Measurements from ENCODE around the gene CFI. TPM values are rescaled to one million over a fixed set of nuclear protein-coding genes. Genes with fewer than 3 reads are reported as not detected.

The CFI gene
- total and polyA plus RNA-seq, 2 donors from 2014 or later, result 191 to 248 TPM

- H3K9ac ChIP-seq (ENCODE audit: low read length in 3 of 3), result no peak overlapping the region
- peaks cover 0 to 6% (median 0%) of the 10 kb centered on the region in 3 donors for H3K36me3 ChIP-seq (ENCODE audit: control insufficient read depth in 2 of 3, insufficient read depth in 3 of 3, low read length in 3 of 3)
- intact Hi-C loops (cut with DNase I), result no loop called here
- no peaks in the 10 kb centered on the region for H3K27me3 ChIP-seq (ENCODE audit: control insufficient read depth, insufficient read depth, low read length)
- no peak for DNase-seq
- no peaks in the 10 kb centered on the region for H3K4me1 ChIP-seq (ENCODE audit: control insufficient read depth in 2 of 3, insufficient read depth in 2 of 3, low read depth in 1 of 3, low read length in 3 of 3)
- H3K27ac ChIP-seq (ENCODE audit: low read depth in 2 of 2, low read length in 2 of 2), result no peak overlapping the region
- H3K4me3 ChIP-seq (ENCODE audit: low read length in 3 of 3), result no peak overlapping the region
- TF ChIP-seq, protein P1, sequence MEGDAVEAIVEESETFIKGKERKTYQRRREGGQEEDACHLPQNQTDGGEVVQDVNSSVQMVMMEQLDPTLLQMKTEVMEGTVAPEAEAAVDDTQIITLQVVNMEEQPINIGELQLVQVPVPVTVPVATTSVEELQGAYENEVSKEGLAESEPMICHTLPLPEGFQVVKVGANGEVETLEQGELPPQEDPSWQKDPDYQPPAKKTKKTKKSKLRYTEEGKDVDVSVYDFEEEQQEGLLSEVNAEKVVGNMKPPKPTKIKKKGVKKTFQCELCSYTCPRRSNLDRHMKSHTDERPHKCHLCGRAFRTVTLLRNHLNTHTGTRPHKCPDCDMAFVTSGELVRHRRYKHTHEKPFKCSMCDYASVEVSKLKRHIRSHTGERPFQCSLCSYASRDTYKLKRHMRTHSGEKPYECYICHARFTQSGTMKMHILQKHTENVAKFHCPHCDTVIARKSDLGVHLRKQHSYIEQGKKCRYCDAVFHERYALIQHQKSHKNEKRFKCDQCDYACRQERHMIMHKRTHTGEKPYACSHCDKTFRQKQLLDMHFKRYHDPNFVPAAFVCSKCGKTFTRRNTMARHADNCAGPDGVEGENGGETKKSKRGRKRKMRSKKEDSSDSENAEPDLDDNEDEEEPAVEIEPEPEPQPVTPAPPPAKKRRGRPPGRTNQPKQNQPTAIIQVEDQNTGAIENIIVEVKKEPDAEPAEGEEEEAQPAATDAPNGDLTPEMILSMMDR (IDR thresholded peaks at IDR 0.05; ENCODE audit: borderline replicate concordance, extremely low read depth, insufficient read depth), result no peak
- no peaks in the 10 kb centered on the region for H3K9me3 ChIP-seq (ENCODE audit: control insufficient read depth in 2 of 3, insufficient read depth in 1 of 3, low read length in 3 of 3)
- no peak for FAIRE-seq
Observed at GRCh38 chr4:109760682-109761081, 41.1 kb downstream of the CFI start.

DNA sequence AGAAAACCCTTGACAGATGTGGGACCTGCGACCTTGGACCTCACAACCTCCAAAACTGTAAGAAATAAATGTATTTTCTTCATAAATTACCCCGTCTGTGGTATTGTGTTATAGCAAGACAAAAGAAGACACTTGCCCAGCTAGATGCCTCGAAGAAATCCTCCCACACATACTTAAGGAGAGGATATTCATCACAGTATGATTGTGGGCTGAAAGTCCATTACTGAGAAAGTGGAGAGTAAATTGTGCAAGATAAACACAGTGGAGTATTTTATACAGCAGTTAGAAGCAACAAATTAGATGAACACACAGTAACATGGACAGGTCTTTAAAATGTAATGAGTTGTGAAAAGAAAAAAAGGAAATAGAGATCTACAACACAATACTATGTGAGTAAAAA lies 46.1 kb downstream of the CFI start:
- H3K9me3 ChIP-seq (ENCODE audit: control insufficient read depth in 2 of 3, insufficient read depth in 1 of 3, low read length in 3 of 3), result no peaks in the 10 kb centered on the region
- intact Hi-C loops (cut with DNase I), result no loop called here
- TF ChIP-seq, protein P1 (IDR thresholded peaks at IDR 0.05; ENCODE audit: borderline replicate concordance, extremely low read depth, insufficient read depth), result no peak
- H3K4me3 ChIP-seq (ENCODE audit: low read length in 3 of 3), result no peak overlapping the region
- no peak for FAIRE-seq
- DNase-seq, result no peak
- peaks cover 0 to 3% (median 0%) of the 10 kb centered on the region in 3 donors for H3K36me3 ChIP-seq (ENCODE audit: control insufficient read depth in 2 of 3, insufficient read depth in 3 of 3, low read length in 3 of 3)
- H3K9ac ChIP-seq (ENCODE audit: low read length in 3 of 3), result no peak overlapping the region
- no peaks in the 10 kb centered on the region for H3K27me3 ChIP-seq (ENCODE audit: control insufficient read depth, insufficient read depth, low read length)
- H3K27ac ChIP-seq (ENCODE audit: low read depth in 2 of 2, low read length in 2 of 2), result no peak overlapping the region
- H3K4me1 ChIP-seq (ENCODE audit: control insufficient read depth in 2 of 3, insufficient read depth in 2 of 3, low read depth in 1 of 3, low read length in 3 of 3), result no peaks in the 10 kb centered on the region

GRCh38 chr4:109754093-109754857 lies 47.5 kb downstream of the CFI start:
- no peak for FAIRE-seq
- Histone ChIP-seq H3K36me3 (ENCODE audit: control insufficient read depth in 2 of 3, insufficient read depth in 3 of 3, low read length in 3 of 3) (peaks cover 0 to under 1% (median 0%) of the 10 kb centered on the region in 3 donors), H3K9ac (ENCODE audit: low read length in 3 of 3) (no peak overlapping the region), H3K4me1 (ENCODE audit: control insufficient read depth in 2 of 3, insufficient read depth in 2 of 3, low read depth in 1 of 3, low read length in 3 of 3) (no peaks in the 10 kb centered on the region), H3K27me3 (ENCODE audit: control insufficient read depth, insufficient read depth, low read length) (no peaks in the 10 kb centered on the region), H3K9me3 (ENCODE audit: control insufficient read depth in 2 of 3, insufficient read depth in 1 of 3, low read length in 3 of 3) (no peaks in the 10 kb centered on the region), H3K27ac (ENCODE audit: low read depth in 2 of 2, low read length in 2 of 2) (no peak overlapping the region), H3K4me3 (ENCODE audit: low read length in 3 of 3) (no peak overlapping the region)
- peak in 1 of 5 donors; percentile 27 for DNase-seq
- intact Hi-C loops (cut with DNase I), result no loop called here
- TF ChIP-seq, protein P1 (IDR thresholded peaks at IDR 0.05; ENCODE audit: borderline replicate concordance, extremely low read depth, insufficient read depth), result no peak
